GM12878 (cell line): ENCODE data around the gene MAP3K7CL. TPM values are rescaled to one million over a fixed set of nuclear protein-coding genes. Genes with fewer than 3 reads are reported as not detected.

ENCODE experiments used
- ATAC-seq: fragments of 200-7000 bp; cut with Tn5 transposase; 3 replicates; pipeline ENCODE4 v1.9.1; 2020; ENCODE audit warnings: mild to moderate bottlenecking, moderate library complexity
- BruUV-seq: library from RNA; stranded (reverse); fragments of 400-500 nt; replicated peaks from 2 replicates; lab custom pipeline; 2021; lab: Mats Ljungman, UMichigan
- CTCF ChIA-PET: fragments of 300-600 bp; sonication (Branson Sonifier 250); formaldehyde crosslinking; extraction: SDS; loops from one replicate; lab custom pipeline; 2021; ENCODE audit warnings: inconsistent platforms; lab: Yijun Ruan, JAX
- POLR2A ChIA-PET: fragments of 350-600 bp; formaldehyde crosslinking; extraction: SDS; loops from one replicate; lab custom pipeline; 2021; ENCODE audit warnings: inconsistent platforms; lab: Charles Lee
- RAD21 ChIA-PET: fragments of 300-600 bp; sonication (Branson Sonifier 250); formaldehyde crosslinking; loops from one replicate; lab custom pipeline; 2023; ENCODE audit warnings: antibody characterized with exemption; ENCODE audit not compliant: unreplicated experiment; lab: Charles Lee
- SMC1A ChIA-PET: fragments of 300-600 bp; sonication (Branson Sonifier 250); formaldehyde crosslinking; loops from one replicate; lab custom pipeline; 2023; ENCODE audit not compliant: unreplicated experiment, uncharacterized antibody; lab: Charles Lee
- DNase-seq: peaks from one replicate; pipeline ENCODE4 v3.0.0-alpha.2; 2011; ENCODE audit warnings: low read depth, low spot score
- FAIRE-seq: peaks from 3 replicates; lab custom pipeline; 2011; peaks lifted over from hg19 to GRCh38; lab: Jason Lieb, UNC
- H2AFZ ChIP-seq: 2 replicates; pipeline ENCODE4 v1.6.0; 2011; ENCODE audit warnings: low read depth, low read length, control low read depth; ENCODE audit not compliant: control insufficient read depth
- H3K27ac ChIP-seq: 2 replicates; pipeline ENCODE4 v1.5.1; 2011; ENCODE audit warnings: control low read depth; ENCODE audit not compliant: control insufficient read depth, insufficient read depth
- H3K27me3 ChIP-seq, 2 experiments: replicated peaks in 1 of 2; 2 replicates each; pipeline versions ENCODE4 v1.6.0 to v1.6.1; 2011; ENCODE audit warnings: low read length in 1 of 2; ENCODE audit not compliant: control insufficient read depth in 2 of 2, insufficient read depth in 2 of 2
- H3K36me3 ChIP-seq, 2 experiments: 2 replicates each; pipeline ENCODE4 v1.5.1; 2011; ENCODE audit warnings: low read length in 1 of 2; ENCODE audit not compliant: control insufficient read depth in 2 of 2, insufficient read depth in 2 of 2
- H3K4me1 ChIP-seq: 2 replicates; pipeline ENCODE4 v1.6.1; 2011; ENCODE audit warnings: mild to moderate bottlenecking, low read length, moderate library complexity, mixed read lengths; ENCODE audit not compliant: control insufficient read depth, insufficient read depth
- H3K4me2 ChIP-seq: 2 replicates; pipeline ENCODE4 v1.6.0; 2011; ENCODE audit warnings: control low read depth; ENCODE audit not compliant: control insufficient read depth, insufficient read depth
- H3K4me3 ChIP-seq: fragments of 200-600 bp; sonication (generic); 2 replicates; pipeline ENCODE4 v1.5.1; 2016
- H3K79me2 ChIP-seq: 2 replicates; pipeline ENCODE4 v1.6.0; 2011; ENCODE audit warnings: low read length; ENCODE audit not compliant: control insufficient read depth, insufficient read depth
- H3K9ac ChIP-seq: 2 replicates; pipeline ENCODE4 v1.8.0; 2011; ENCODE audit warnings: low read length, control low read depth, mixed read lengths; ENCODE audit not compliant: control insufficient read depth, insufficient read depth
- H3K9me3 ChIP-seq: replicated peaks from 3 replicates; pipeline ENCODE4 v1.5.1; 2011; ENCODE audit warnings: mild to moderate bottlenecking, low read length; ENCODE audit not compliant: control insufficient read depth, insufficient read depth
- H4K20me1 ChIP-seq: 2 replicates; pipeline ENCODE4 v1.6.0; 2011; ENCODE audit not compliant: control insufficient read depth, insufficient read depth
- MEF2A ChIP-seq: IDR thresholded peaks from 2 replicates; pipeline ENCODE4 v1.6.1; 2011; ENCODE audit warnings: low read depth, mild to moderate bottlenecking, low read length, moderate library complexity; ENCODE audit not compliant: insufficient read depth
- MEF2B ChIP-seq: fragments of 450-650 bp; IDR thresholded peaks from 2 replicates; pipeline ENCODE4 v1.6.1; 2018; ENCODE audit warnings: mild to moderate bottlenecking, moderate library complexity; ENCODE audit not compliant: partially characterized antibody, poor library complexity, severe bottlenecking
- NBN ChIP-seq: fragments of 450-650 bp; IDR thresholded peaks from 2 replicates; pipeline ENCODE4 v1.6.1; 2016
- NFIC ChIP-seq: IDR thresholded peaks from 2 replicates; pipeline ENCODE4 v1.6.1; 2012; ENCODE audit warnings: low read depth, mild to moderate bottlenecking, inconsistent platforms, low read length, moderate library complexity
- POLR2A ChIP-seq: IDR thresholded peaks from 2 replicates; pipeline ENCODE4 v1.6.1; 2011; ENCODE audit warnings: low read depth, mild to moderate bottlenecking, low read length
- SIX5 ChIP-seq: IDR thresholded peaks from 2 replicates; pipeline ENCODE4 v1.6.1; 2011; ENCODE audit warnings: mild to moderate bottlenecking, low read depth, low read length, moderate library complexity; ENCODE audit not compliant: severe bottlenecking
- ZSCAN29 ChIP-seq: fragments of 450-650 bp; IDR thresholded peaks from 2 replicates; pipeline ENCODE4 v1.6.1; 2017; ENCODE audit warnings: mild to moderate bottlenecking, moderate library complexity
- WGBS: methylation state at CpG from one replicate; pipeline ENCODE4 v1.1.6; 2016; ENCODE audit warnings: low lambda C conversion rate; ENCODE audit not compliant: insufficient replicate concordance, insufficient coverage; ENCODE audit errors: missing lambda C conversion rate; 5-methylcytosine and 5-hydroxymethylcytosine counted together
- in situ Hi-C: fragments of 300-500 bp; cut with MboI; formaldehyde crosslinking; loops from 9 replicates; pipeline ENCODE4 v1.14.3; 2018; ENCODE audit warnings: mixed read lengths
- intact Hi-C: fragments of 100-400 bp; cut with micrococcal nuclease; formaldehyde crosslinking; loops from one replicate; pipeline ENCODE4 v1.14.2; 2022; ENCODE audit not compliant: unreplicated experiment
- polyA plus RNA-seq, 11 experiments: library from polyadenylated mRNA; depleted of rRNA in 4 of 11; unstranded in 6 of 11; stranded (reverse) in 5 of 11; fragments of >200 nt; fragmentation: Nextera tagmentation in 4 of 11; fragmentation: Illumina TruSeq in 1 of 11; extraction: Ambion mirVana in 4 of 11; extraction: Trizol in 1 of 11; gene quantifications; 1 replicate in 1 of 11; 2 replicates in 10 of 11; pipeline versions ENCODE4 v1.2.1 to v1.2.3, GENCODE V29; 2011 to 2016; ENCODE audit warnings: inconsistent platforms in 2 of 11, missing spikeins in 2 of 11, low read depth in 1 of 11
- total RNA-seq, 4 experiments: library from RNA; depleted of rRNA in 3 of 4; stranded (reverse); fragments of >200 nt in 3 of 4; fragmentation: Illumina TruSeq in 1 of 4; extraction: Trizol in 1 of 4; gene quantifications; 2 replicates each; pipeline versions ENCODE4 v1.2.1 to v1.2.3, GENCODE V29; 2013 to 2021
- TF ChIP-seq, protein P1 (sequence below): fragments of 150-350 bp; IDR thresholded peaks from 2 replicates; pipeline ENCODE4 v1.6.1; 2016; ENCODE audit warnings: low read depth, low read length
- TF ChIP-seq, protein P2 (sequence below): IDR thresholded peaks from 2 replicates; pipeline ENCODE4 v1.6.1; 2012; ENCODE audit warnings: improper control_type of control experiment, low read depth, low read length; ENCODE audit not compliant: insufficient replicate concordance
- TF ChIP-seq, protein P3 (sequence below): fragments of 450-650 bp; IDR thresholded peaks from 2 replicates; pipeline ENCODE4 v1.6.1; 2018; ENCODE audit warnings: borderline replicate concordance, mild to moderate bottlenecking; ENCODE audit not compliant: partially characterized antibody

Gene MAP3K7CL
- total and polyA plus RNA-seq, 10 of the 15 experiments (the other 5 are each of a cell fraction or from before 2014, with no cell fraction given) = 3.2 to 19.7 (median 6.6) TPM

DNA sequence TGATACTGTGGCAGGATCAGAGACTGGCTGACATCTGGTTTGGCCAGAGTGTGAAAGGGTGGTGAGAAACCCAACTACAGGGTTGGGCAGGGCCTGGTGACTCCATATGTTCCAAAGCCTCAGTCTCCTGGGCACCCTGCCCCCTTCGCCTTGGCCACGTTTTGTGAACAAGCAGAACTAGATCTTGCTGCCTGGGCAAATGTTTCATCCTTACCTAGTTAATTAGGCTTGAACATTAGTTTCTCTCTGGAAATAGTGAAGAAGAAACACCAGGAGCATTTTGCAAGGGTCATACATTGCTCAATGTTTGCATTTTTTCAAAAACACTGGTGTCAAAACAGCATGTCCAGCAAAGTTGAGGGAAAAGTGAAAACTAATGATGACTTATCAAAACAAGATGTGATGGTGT, 60.5 kb downstream of the MAP3K7CL start:
- peak; percentile 18 for FAIRE-seq
- ATAC-seq = no peak
- Histone ChIP-seq H3K9ac (no peak overlapping the region), H3K27ac (no peak overlapping the region), H3K9me3 (no peaks in the 10 kb centered on the region; the same call in 2 of the 3 replicates), H3K27me3 (no peaks in the 10 kb centered on the region), H3K79me2 (no peaks in the 10 kb centered on the region), H2AFZ (no peak overlapping the region), H3K4me1 (peaks cover 2% of the 10 kb centered on the region; the same call in 1 of the 2 replicates), H3K4me3 (no peak overlapping the region), H4K20me1 (no peaks in the 10 kb centered on the region), H3K4me2 (no peak overlapping the region), H3K36me3 (no peaks in the 10 kb centered on the region)
- in situ Hi-C loops = no loop called here
- ChIA-PET RAD21 (no interaction called here), SMC1A (interaction anchor here (1.0 kb wide), 1 partner anchor 20 kb away, joined by 5 read pairs; no protein-coding TSS in a partner anchor), POLR2A (no interaction called here), CTCF (no interaction called here)
- TF ChIP-seq NBN (no peak), POLR2A (no peak), NFIC (no peak), SIX5 (no peak), ZSCAN29 (no peak), MEF2B (no peak), MEF2A (no peak)
- TF ChIP-seq, protein P1, sequence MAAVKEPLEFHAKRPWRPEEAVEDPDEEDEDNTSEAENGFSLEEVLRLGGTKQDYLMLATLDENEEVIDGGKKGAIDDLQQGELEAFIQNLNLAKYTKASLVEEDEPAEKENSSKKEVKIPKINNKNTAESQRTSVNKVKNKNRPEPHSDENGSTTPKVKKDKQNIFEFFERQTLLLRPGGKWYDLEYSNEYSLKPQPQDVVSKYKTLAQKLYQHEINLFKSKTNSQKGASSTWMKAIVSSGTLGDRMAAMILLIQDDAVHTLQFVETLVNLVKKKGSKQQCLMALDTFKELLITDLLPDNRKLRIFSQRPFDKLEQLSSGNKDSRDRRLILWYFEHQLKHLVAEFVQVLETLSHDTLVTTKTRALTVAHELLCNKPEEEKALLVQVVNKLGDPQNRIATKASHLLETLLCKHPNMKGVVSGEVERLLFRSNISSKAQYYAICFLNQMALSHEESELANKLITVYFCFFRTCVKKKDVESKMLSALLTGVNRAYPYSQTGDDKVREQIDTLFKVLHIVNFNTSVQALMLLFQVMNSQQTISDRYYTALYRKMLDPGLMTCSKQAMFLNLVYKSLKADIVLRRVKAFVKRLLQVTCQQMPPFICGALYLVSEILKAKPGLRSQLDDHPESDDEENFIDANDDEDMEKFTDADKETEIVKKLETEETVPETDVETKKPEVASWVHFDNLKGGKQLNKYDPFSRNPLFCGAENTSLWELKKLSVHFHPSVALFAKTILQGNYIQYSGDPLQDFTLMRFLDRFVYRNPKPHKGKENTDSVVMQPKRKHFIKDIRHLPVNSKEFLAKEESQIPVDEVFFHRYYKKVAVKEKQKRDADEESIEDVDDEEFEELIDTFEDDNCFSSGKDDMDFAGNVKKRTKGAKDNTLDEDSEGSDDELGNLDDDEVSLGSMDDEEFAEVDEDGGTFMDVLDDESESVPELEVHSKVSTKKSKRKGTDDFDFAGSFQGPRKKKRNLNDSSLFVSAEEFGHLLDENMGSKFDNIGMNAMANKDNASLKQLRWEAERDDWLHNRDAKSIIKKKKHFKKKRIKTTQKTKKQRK = no peak
- TF ChIP-seq, protein P2, sequence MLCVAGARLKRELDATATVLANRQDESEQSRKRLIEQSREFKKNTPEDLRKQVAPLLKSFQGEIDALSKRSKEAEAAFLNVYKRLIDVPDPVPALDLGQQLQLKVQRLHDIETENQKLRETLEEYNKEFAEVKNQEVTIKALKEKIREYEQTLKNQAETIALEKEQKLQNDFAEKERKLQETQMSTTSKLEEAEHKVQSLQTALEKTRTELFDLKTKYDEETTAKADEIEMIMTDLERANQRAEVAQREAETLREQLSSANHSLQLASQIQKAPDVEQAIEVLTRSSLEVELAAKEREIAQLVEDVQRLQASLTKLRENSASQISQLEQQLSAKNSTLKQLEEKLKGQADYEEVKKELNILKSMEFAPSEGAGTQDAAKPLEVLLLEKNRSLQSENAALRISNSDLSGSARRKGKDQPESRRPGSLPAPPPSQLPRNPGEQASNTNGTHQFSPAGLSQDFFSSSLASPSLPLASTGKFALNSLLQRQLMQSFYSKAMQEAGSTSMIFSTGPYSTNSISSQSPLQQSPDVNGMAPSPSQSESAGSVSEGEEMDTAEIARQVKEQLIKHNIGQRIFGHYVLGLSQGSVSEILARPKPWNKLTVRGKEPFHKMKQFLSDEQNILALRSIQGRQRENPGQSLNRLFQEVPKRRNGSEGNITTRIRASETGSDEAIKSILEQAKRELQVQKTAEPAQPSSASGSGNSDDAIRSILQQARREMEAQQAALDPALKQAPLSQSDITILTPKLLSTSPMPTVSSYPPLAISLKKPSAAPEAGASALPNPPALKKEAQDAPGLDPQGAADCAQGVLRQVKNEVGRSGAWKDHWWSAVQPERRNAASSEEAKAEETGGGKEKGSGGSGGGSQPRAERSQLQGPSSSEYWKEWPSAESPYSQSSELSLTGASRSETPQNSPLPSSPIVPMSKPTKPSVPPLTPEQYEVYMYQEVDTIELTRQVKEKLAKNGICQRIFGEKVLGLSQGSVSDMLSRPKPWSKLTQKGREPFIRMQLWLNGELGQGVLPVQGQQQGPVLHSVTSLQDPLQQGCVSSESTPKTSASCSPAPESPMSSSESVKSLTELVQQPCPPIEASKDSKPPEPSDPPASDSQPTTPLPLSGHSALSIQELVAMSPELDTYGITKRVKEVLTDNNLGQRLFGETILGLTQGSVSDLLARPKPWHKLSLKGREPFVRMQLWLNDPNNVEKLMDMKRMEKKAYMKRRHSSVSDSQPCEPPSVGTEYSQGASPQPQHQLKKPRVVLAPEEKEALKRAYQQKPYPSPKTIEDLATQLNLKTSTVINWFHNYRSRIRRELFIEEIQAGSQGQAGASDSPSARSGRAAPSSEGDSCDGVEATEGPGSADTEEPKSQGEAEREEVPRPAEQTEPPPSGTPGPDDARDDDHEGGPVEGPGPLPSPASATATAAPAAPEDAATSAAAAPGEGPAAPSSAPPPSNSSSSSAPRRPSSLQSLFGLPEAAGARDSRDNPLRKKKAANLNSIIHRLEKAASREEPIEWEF = no peak
- TF ChIP-seq, protein P3, sequence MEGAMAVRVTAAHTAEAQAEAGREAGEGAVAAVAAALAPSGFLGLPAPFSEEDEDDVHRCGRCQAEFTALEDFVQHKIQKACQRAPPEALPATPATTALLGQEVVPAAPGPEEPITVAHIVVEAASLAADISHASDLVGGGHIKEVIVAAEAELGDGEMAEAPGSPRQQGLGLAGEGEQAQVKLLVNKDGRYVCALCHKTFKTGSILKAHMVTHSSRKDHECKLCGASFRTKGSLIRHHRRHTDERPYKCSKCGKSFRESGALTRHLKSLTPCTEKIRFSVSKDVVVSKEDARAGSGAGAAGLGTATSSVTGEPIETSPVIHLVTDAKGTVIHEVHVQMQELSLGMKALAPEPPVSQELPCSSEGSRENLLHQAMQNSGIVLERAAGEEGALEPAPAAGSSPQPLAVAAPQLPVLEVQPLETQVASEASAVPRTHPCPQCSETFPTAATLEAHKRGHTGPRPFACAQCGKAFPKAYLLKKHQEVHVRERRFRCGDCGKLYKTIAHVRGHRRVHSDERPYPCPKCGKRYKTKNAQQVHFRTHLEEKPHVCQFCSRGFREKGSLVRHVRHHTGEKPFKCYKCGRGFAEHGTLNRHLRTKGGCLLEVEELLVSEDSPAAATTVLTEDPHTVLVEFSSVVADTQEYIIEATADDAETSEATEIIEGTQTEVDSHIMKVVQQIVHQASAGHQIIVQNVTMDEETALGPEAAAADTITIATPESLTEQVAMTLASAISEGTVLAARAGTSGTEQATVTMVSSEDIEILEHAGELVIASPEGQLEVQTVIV = no peak
- intact Hi-C loops = no loop called here
- BruUV-seq = no TSS peak
- WGBS = 61% methylated on average over 2 of the region's 2 CpGs
- DNase-seq = no peak
